Liver (tissue), 9 donors: ENCODE measurements around the gene PACC1. TPM values are rescaled to one million over a fixed set of nuclear protein-coding genes. Genes with fewer than 3 reads are reported as not detected.

ENCODE experiments used
- DNase-seq: peaks from one replicate; pipeline ENCODE4 v3.0.0-alpha.2; 2017; ENCODE audit warnings: low spot score
- H3K27ac ChIP-seq, 2 donors: one replicate each; pipeline ENCODE4 v1.7.0; 2013; ENCODE audit warnings: inconsistent platforms in 2 of 2, low read length in 2 of 2, control low read depth in 1 of 2, low read depth in 1 of 2, mild to moderate bottlenecking in 1 of 2
- H3K27me3 ChIP-seq, 4 donors: one replicate each; pipeline versions ENCODE4 v1.6.1 to v1.7.0; 2013; ENCODE audit warnings: low read length in 3 of 4, inconsistent platforms in 1 of 4, mild to moderate bottlenecking in 1 of 4, moderate library complexity in 1 of 4; ENCODE audit not compliant: control insufficient read depth in 4 of 4, insufficient read depth in 4 of 4
- H3K36me3 ChIP-seq, 4 donors: one replicate each; pipeline versions ENCODE4 v1.6.1 to v1.7.0; 2013; ENCODE audit warnings: low read length in 3 of 4, mild to moderate bottlenecking in 3 of 4, low read depth in 1 of 4, moderate library complexity in 1 of 4; ENCODE audit not compliant: control insufficient read depth in 4 of 4, insufficient read depth in 3 of 4
- H3K4me1 ChIP-seq, 4 donors: one replicate each; pipeline versions ENCODE4 v1.6.1 to v1.7.0; 2013; ENCODE audit warnings: low read length in 3 of 4, mild to moderate bottlenecking in 3 of 4, moderate library complexity in 1 of 4; ENCODE audit not compliant: control insufficient read depth in 4 of 4, insufficient read depth in 4 of 4
- H3K4me3 ChIP-seq, 3 donors: one replicate each; pipeline versions ENCODE4 v1.6.1 to v1.7.0; 2013; ENCODE audit warnings: low read length in 3 of 3, control low read depth in 1 of 3, low read depth in 1 of 3, mild to moderate bottlenecking in 1 of 3
- H3K9ac ChIP-seq, 2 donors: one replicate each; pipeline ENCODE4 v1.7.0; 2013; ENCODE audit warnings: low read length in 2 of 2, mild to moderate bottlenecking in 2 of 2, moderate library complexity in 2 of 2, control low read depth in 1 of 2, low read depth in 1 of 2
- H3K9me3 ChIP-seq, 4 donors: one replicate each; pipeline versions ENCODE4 v1.6.1 to v1.7.0; 2013; ENCODE audit warnings: low read length in 3 of 4; ENCODE audit not compliant: control insufficient read depth in 4 of 4
- EGR1 ChIP-seq, 2 donors: IDR thresholded peaks; 2 replicates each; pipeline ENCODE4 v1.6.1; 2016 to 2018; ENCODE audit warnings: antibody characterized with exemption in 2 of 2, low read depth in 2 of 2
- FOXA1 ChIP-seq: IDR thresholded peaks from 2 replicates; pipeline ENCODE4 v1.6.1; 2016; ENCODE audit warnings: antibody characterized with exemption
- GABPA ChIP-seq, 2 donors: IDR thresholded peaks in 1 of 2; conservative IDR thresholded peaks in 1 of 2; 2 replicates each; pipeline ENCODE4 v1.6.1; 2016; ENCODE audit warnings: antibody characterized with exemption in 2 of 2, mild to moderate bottlenecking in 1 of 2, moderate library complexity in 1 of 2
- NR2F2 ChIP-seq: IDR thresholded peaks from 2 replicates; pipeline ENCODE4 v1.6.1; 2016; ENCODE audit warnings: antibody characterized with exemption
- RXRA ChIP-seq, 2 donors: IDR thresholded peaks; 2 replicates each; pipeline ENCODE4 v1.6.1; 2017 to 2018; ENCODE audit warnings: antibody characterized with exemption in 2 of 2, mild to moderate bottlenecking in 1 of 2
- SP1 ChIP-seq: IDR thresholded peaks from 2 replicates; pipeline ENCODE4 v1.6.1; 2018; ENCODE audit warnings: antibody characterized with exemption, mild to moderate bottlenecking
- TAF1 ChIP-seq: conservative IDR thresholded peaks from 2 replicates; pipeline ENCODE4 v1.6.1; 2016; ENCODE audit warnings: antibody characterized with exemption, mild to moderate bottlenecking
- YY1 ChIP-seq: IDR thresholded peaks from 2 replicates; pipeline ENCODE4 v1.6.1; 2016; ENCODE audit warnings: antibody characterized with exemption, mild to moderate bottlenecking
- WGBS: extraction: QIAGEN DNeasy Blood & Tissue Kit; methylation state at CpG from one replicate; pipeline ENCODE4 v1.1.7; 2013; 5-methylcytosine and 5-hydroxymethylcytosine counted together
- polyA plus RNA-seq, 2 donors: library from polyadenylated mRNA; stranded (reverse) in 1 of 2; unstranded in 1 of 2; fragments of 200-250 nt in 1 of 2; fragments of >200 nt in 1 of 2; fragmentation: Nextera tagmentation in 1 of 2; extraction: Ambion mirVana in 1 of 2; gene quantifications; one replicate each; pipeline versions ENCODE4 v1.2.1 to v1.2.3, GENCODE V29; 2013 to 2015
- total RNA-seq, 2 donors: library from RNA; depleted of rRNA; stranded (reverse); fragments of >200 nt; gene quantifications; one replicate each; pipeline ENCODE4 v1.2.3, GENCODE V29; 2014
- TF ChIP-seq, protein P1 (sequence below): IDR thresholded peaks from 2 replicates; pipeline ENCODE4 v1.6.1; 2016; ENCODE audit warnings: antibody characterized with exemption, mild to moderate bottlenecking
- TF ChIP-seq, protein P2 (sequence below): fragments of 150-350 bp; IDR thresholded peaks from 2 replicates; pipeline ENCODE4 v1.5.1; 2017; ENCODE audit warnings: improper control_type of control experiment, low read depth, low read length; ENCODE audit not compliant: missing input control
- TF ChIP-seq, protein P3 (sequence below): IDR thresholded peaks from 2 replicates; pipeline ENCODE4 v1.6.1; 2016; ENCODE audit warnings: antibody characterized with exemption
- TF ChIP-seq, protein P4 (sequence below): IDR thresholded peaks from 2 replicates; pipeline ENCODE4 v1.6.1; 2016; ENCODE audit warnings: antibody characterized with exemption
- donor health status: healthy.
- donor health status: healthy.
- donor health status: healthy.
- donor health status: healthy.
- donor health status: healthy.

The PACC1 gene
- total and polyA plus RNA-seq, 4 donors: 1.4 to 3.4 (median 1.7) TPM

DNA sequence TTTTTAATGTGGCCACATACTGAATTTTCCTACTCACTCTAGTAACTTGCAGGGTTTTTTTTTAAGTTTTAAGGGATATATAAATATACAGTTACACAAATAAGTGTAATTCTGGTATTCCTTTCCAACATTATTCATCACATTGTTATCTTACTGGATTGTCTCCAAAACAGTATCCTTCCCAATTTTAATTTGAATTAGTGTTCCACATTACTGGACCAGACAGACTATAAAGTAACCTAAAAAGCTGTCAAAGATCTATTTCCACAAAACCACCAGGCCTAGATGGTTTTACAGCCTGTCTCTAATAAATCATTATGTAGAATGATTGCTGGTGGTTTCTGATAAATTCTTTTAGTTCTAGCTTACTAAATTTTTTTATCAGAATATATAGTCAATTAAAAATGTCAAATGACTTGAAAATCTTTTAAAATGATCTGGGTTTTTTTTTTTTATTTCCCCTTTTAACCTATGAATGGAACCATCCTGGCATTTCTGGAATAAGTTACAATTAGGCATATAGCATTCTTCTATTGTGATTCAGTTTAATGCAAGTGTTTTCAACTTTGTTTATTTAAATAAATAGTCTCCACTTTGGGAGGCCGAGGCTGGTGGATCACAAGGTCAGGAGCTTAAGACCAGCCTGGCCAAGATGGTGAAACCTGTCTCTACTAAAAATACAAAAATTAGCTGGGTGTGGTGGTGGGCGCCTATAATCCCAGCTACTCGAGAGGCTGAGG, 59.3 kb downstream of the PACC1 start:
- H3K4me3 ChIP-seq: no peak overlapping the region
- no peak overlapping the region for H3K9ac ChIP-seq
- H3K4me1 ChIP-seq: no peaks in the 10 kb centered on the region
- DNase-seq: no peak
- WGBS: 95% methylated on average over 3 of the region's 3 CpGs
- no peak overlapping the region for H3K27ac ChIP-seq
- H3K36me3 ChIP-seq: peaks cover 9 to 44% (median 35%) of the 10 kb centered on the region in 4 donors
- no peak for TF ChIP-seq YY1
- TF ChIP-seq, protein P1, sequence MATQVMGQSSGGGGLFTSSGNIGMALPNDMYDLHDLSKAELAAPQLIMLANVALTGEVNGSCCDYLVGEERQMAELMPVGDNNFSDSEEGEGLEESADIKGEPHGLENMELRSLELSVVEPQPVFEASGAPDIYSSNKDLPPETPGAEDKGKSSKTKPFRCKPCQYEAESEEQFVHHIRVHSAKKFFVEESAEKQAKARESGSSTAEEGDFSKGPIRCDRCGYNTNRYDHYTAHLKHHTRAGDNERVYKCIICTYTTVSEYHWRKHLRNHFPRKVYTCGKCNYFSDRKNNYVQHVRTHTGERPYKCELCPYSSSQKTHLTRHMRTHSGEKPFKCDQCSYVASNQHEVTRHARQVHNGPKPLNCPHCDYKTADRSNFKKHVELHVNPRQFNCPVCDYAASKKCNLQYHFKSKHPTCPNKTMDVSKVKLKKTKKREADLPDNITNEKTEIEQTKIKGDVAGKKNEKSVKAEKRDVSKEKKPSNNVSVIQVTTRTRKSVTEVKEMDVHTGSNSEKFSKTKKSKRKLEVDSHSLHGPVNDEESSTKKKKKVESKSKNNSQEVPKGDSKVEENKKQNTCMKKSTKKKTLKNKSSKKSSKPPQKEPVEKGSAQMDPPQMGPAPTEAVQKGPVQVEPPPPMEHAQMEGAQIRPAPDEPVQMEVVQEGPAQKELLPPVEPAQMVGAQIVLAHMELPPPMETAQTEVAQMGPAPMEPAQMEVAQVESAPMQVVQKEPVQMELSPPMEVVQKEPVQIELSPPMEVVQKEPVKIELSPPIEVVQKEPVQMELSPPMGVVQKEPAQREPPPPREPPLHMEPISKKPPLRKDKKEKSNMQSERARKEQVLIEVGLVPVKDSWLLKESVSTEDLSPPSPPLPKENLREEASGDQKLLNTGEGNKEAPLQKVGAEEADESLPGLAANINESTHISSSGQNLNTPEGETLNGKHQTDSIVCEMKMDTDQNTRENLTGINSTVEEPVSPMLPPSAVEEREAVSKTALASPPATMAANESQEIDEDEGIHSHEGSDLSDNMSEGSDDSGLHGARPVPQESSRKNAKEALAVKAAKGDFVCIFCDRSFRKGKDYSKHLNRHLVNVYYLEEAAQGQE: no peak
- no peak for TF ChIP-seq FOXA1
- no peaks in the 10 kb centered on the region for H3K9me3 ChIP-seq
- H3K27me3 ChIP-seq: no peaks in the 10 kb centered on the region

DNA sequence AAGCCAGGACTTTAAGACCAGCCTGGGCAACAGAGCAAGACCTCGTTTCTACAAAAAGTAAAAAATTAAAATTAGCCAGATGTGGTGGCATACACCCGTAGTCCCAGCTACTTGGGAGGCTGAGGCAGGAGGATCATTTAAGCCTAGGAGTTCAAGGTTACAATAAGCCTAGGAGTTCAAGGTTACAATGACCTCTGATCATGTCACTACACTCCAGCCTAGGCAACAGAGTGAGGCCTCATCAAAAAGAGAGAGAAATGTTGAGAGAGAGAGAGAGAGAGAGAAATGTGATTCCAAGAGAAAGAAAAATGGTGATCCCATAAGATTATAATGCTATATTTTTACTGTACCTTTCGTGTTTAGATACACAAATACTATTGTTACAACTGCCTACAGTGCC, 60.2 kb downstream of the PACC1 start:
- DNase-seq: no peak
- TF ChIP-seq TAF1 (no peak), GABPA (IDR thresholded peaks at IDR 0.05 in 1 of 2, conservative IDR thresholded peaks at IDR 0.05 in 1 of 2) (no peak)
- Histone ChIP-seq H3K9ac (no peak overlapping the region), H3K36me3 (peaks cover 6 to 35% (median 28%) of the 10 kb centered on the region in 4 donors), H3K27me3 (no peaks in the 10 kb centered on the region), H3K9me3 (no peaks in the 10 kb centered on the region), H3K4me1 (no peaks in the 10 kb centered on the region), H3K4me3 (no peak overlapping the region), H3K27ac (no peak overlapping the region)
- 96% methylated on average over 3 of the region's 3 CpGs for WGBS

DNA sequence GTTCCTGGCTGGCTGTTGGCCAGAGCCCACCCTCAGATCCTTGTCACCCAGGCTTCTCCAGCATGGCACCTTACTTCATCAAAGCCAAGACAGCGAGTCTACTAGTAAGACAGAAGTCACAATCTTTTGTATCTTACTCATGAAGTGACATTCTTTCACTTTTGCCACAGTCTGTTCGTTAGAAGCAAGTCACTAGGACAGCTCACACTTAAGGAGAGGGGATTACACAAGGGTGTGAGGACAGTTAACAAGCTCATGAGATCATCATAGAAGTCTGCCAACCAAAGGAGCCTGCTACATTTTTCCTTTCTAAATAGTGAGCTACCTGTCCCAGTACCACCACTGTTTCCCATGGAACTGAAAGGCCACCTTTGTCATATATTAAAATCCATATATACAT, 61.5 kb downstream of the PACC1 start:
- no peak for DNase-seq
- Histone ChIP-seq H3K9ac (no peak overlapping the region), H3K4me3 (no peak overlapping the region), H3K4me1 (no peaks in the 10 kb centered on the region), H3K27ac (no peak overlapping the region), H3K27me3 (no peaks in the 10 kb centered on the region), H3K9me3 (no peaks in the 10 kb centered on the region), H3K36me3 (peaks cover 6 to 27% (median 21%) of the 10 kb centered on the region in 4 donors)
- WGBS: 95% methylated on average over 2 of the region's 2 CpGs
- TF ChIP-seq, protein P2, sequence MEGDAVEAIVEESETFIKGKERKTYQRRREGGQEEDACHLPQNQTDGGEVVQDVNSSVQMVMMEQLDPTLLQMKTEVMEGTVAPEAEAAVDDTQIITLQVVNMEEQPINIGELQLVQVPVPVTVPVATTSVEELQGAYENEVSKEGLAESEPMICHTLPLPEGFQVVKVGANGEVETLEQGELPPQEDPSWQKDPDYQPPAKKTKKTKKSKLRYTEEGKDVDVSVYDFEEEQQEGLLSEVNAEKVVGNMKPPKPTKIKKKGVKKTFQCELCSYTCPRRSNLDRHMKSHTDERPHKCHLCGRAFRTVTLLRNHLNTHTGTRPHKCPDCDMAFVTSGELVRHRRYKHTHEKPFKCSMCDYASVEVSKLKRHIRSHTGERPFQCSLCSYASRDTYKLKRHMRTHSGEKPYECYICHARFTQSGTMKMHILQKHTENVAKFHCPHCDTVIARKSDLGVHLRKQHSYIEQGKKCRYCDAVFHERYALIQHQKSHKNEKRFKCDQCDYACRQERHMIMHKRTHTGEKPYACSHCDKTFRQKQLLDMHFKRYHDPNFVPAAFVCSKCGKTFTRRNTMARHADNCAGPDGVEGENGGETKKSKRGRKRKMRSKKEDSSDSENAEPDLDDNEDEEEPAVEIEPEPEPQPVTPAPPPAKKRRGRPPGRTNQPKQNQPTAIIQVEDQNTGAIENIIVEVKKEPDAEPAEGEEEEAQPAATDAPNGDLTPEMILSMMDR: no peak
- TF ChIP-seq SP1: no peak
- TF ChIP-seq EGR1 (IDR thresholded peaks at IDR 0.05; ENCODE audit: low read depth in 2 of 2): no peak
- TF ChIP-seq, protein P3, sequence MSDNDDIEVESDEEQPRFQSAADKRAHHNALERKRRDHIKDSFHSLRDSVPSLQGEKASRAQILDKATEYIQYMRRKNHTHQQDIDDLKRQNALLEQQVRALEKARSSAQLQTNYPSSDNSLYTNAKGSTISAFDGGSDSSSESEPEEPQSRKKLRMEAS: no peak
- no peak for TF ChIP-seq YY1
- no peak for TF ChIP-seq RXRA (IDR thresholded peaks at IDR 0.05)
- TF ChIP-seq, protein P4, sequence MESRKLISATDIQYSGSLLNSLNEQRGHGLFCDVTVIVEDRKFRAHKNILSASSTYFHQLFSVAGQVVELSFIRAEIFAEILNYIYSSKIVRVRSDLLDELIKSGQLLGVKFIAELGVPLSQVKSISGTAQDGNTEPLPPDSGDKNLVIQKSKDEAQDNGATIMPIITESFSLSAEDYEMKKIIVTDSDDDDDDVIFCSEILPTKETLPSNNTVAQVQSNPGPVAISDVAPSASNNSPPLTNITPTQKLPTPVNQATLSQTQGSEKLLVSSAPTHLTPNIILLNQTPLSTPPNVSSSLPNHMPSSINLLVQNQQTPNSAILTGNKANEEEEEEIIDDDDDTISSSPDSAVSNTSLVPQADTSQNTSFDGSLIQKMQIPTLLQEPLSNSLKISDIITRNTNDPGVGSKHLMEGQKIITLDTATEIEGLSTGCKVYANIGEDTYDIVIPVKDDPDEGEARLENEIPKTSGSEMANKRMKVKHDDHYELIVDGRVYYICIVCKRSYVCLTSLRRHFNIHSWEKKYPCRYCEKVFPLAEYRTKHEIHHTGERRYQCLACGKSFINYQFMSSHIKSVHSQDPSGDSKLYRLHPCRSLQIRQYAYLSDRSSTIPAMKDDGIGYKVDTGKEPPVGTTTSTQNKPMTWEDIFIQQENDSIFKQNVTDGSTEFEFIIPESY: no peak
- no peak for TF ChIP-seq GABPA (IDR thresholded peaks at IDR 0.05 in 1 of 2, conservative IDR thresholded peaks at IDR 0.05 in 1 of 2)
- TF ChIP-seq NR2F2: no peak
- TF ChIP-seq, protein P1: no peak
